HEK293 (cell line): ENCODE data around the gene ERBB4.

Experiments
- CTCF ChIA-PET: fragments of 350-600 bp; formaldehyde crosslinking; extraction: SDS; loops from one replicate; lab custom pipeline; 2021; ENCODE audit warnings: antibody characterized with exemption; lab: Yijun Ruan, JAX
- POLR2A ChIA-PET: fragments of 300-600 bp; formaldehyde crosslinking; extraction: SDS; loops from one replicate; lab custom pipeline; 2020; ENCODE audit warnings: antibody characterized with exemption, inconsistent platforms; lab: Yijun Ruan, JAX
- H3K27ac ChIP-seq: fragments of 200-500 bp; sonication (Bioruptor generic); 2 replicates; pipeline ENCODE4 v1.5.1; 2014; ENCODE audit warnings: low read depth, low read length, control low read depth, inconsistent platforms; ENCODE audit errors: extremely low read depth
- H3K36me3 ChIP-seq, 2 experiments: fragments of 200-500 bp in 1 of 2; sonication (Bioruptor generic) in 1 of 2; 1 replicate in 1 of 2; 2 replicates in 1 of 2; pipeline ENCODE4 v1.5.1; 2014 to 2017; ENCODE audit warnings: inconsistent platforms in 2 of 2, low read length in 2 of 2; ENCODE audit not compliant: control insufficient read depth in 2 of 2, insufficient read depth in 1 of 2
- H3K4me1 ChIP-seq: fragments of 200-500 bp; sonication (Bioruptor generic); 2 replicates; pipeline ENCODE4 v1.5.1; 2014; ENCODE audit warnings: mild to moderate bottlenecking, low read length, inconsistent platforms; ENCODE audit not compliant: control insufficient read depth, insufficient read depth
- H3K4me3 ChIP-seq: 2 replicates; pipeline ENCODE4 v1.5.1; 2011; ENCODE audit warnings: low read depth, mild to moderate bottlenecking, control low read depth, low read length, moderate library complexity
- H3K9me3 ChIP-seq: fragments of 200-500 bp; sonication (Bioruptor generic); 2 replicates; pipeline ENCODE4 v1.5.1; 2014; ENCODE audit warnings: low read depth, low read length, inconsistent platforms; ENCODE audit not compliant: control insufficient read depth, insufficient read depth
- KLF10 ChIP-seq: fragments of 450-650 bp; IDR thresholded peaks from 2 replicates; pipeline ENCODE4 v1.5.1; 2018; ENCODE audit warnings: missing biosample characterization, mild to moderate bottlenecking, missing genetic modification characterization
- SALL2 ChIP-seq: fragments of 450-650 bp; formaldehyde crosslinking; IDR thresholded peaks from 2 replicates; pipeline ENCODE4 v1.5.0; 2017; ENCODE audit warnings: missing biosample characterization, mild to moderate bottlenecking, missing genetic modification characterization, borderline replicate concordance
- SCRT1 ChIP-seq: fragments of 450-650 bp; formaldehyde crosslinking; IDR thresholded peaks from 2 replicates; pipeline ENCODE4 v1.5.1; 2016; ENCODE audit warnings: missing biosample characterization, missing genetic modification characterization, borderline replicate concordance
- SCRT2 ChIP-seq: fragments of 450-650 bp; formaldehyde crosslinking; IDR thresholded peaks from 2 replicates; pipeline ENCODE4 v1.5.1; 2016; ENCODE audit warnings: missing biosample characterization, missing genetic modification characterization
- TRIM28 ChIP-seq: IDR thresholded peaks from 2 replicates; pipeline ENCODE4 v1.6.1; 2011; ENCODE audit warnings: low read length, control low read depth, borderline replicate concordance
- ZIC2 ChIP-seq: fragments of 450-650 bp; formaldehyde crosslinking; IDR thresholded peaks from 2 replicates; pipeline ENCODE4 v1.5.1; 2016; ENCODE audit warnings: missing biosample characterization, missing genetic modification characterization
- ZNF138 ChIP-seq: fragments of 450-650 bp; formaldehyde crosslinking; IDR thresholded peaks from 2 replicates; pipeline ENCODE4 v1.5.1; 2016; ENCODE audit warnings: missing biosample characterization, missing genetic modification characterization, borderline replicate concordance
- ZNF169 ChIP-seq: fragments of 450-650 bp; formaldehyde crosslinking; IDR thresholded peaks from 2 replicates; pipeline ENCODE4 v1.5.1; 2016; ENCODE audit warnings: missing biosample characterization, missing genetic modification characterization
- ZNF214 ChIP-seq: fragments of 450-650 bp; formaldehyde crosslinking; IDR thresholded peaks from 2 replicates; pipeline ENCODE4 v1.5.1; 2017; ENCODE audit warnings: missing biosample characterization, mild to moderate bottlenecking, missing genetic modification characterization, borderline replicate concordance
- ZNF221 ChIP-seq: fragments of 450-650 bp; formaldehyde crosslinking; IDR thresholded peaks from 2 replicates; pipeline ENCODE4 v1.5.1; 2017; ENCODE audit warnings: missing biosample characterization, missing genetic modification characterization, borderline replicate concordance
- ZNF274 ChIP-seq, 2 experiments: fragments of 200-500 bp in 1 of 2; fragments of 450-650 bp in 1 of 2; sonication (Bioruptor generic) in 1 of 2; formaldehyde crosslinking in 1 of 2; IDR thresholded peaks; 2 replicates each; pipeline versions ENCODE4 v1.5.1 to v1.6.1; 2014 to 2016; ENCODE audit warnings: borderline replicate concordance in 1 of 2, inconsistent platforms in 1 of 2, low read length in 1 of 2, missing biosample characterization in 1 of 2, missing genetic modification characterization in 1 of 2
- ZNF48 ChIP-seq: fragments of 450-650 bp; formaldehyde crosslinking; IDR thresholded peaks from 2 replicates; pipeline ENCODE4 v1.5.1; 2016; ENCODE audit warnings: missing biosample characterization, missing genetic modification characterization
- ZNF776 ChIP-seq: fragments of 450-650 bp; formaldehyde crosslinking; IDR thresholded peaks from 2 replicates; pipeline ENCODE4 v1.5.0; 2017; ENCODE audit warnings: missing biosample characterization, missing genetic modification characterization, borderline replicate concordance
- ZNF843 ChIP-seq: fragments of 450-650 bp; formaldehyde crosslinking; IDR thresholded peaks from 2 replicates; pipeline ENCODE4 v1.5.1; 2016; ENCODE audit warnings: missing biosample characterization, missing genetic modification characterization
- ZXDB ChIP-seq: fragments of 450-650 bp; formaldehyde crosslinking; IDR thresholded peaks from 2 replicates; pipeline ENCODE4 v1.5.1; 2016; ENCODE audit warnings: missing biosample characterization, missing genetic modification characterization
- TF ChIP-seq, protein P1 (sequence below): fragments of 450-650 bp; formaldehyde crosslinking; IDR thresholded peaks from 2 replicates; pipeline ENCODE4; 2016; ENCODE audit warnings: missing biosample characterization, missing genetic modification characterization
- TF ChIP-seq, protein P2 (sequence below): fragments of 450-650 bp; formaldehyde crosslinking; IDR thresholded peaks from 2 replicates; pipeline ENCODE4 v1.5.1; 2016; ENCODE audit warnings: missing biosample characterization, missing genetic modification characterization, borderline replicate concordance
- TF ChIP-seq, protein P3 (sequence below): fragments of 450-650 bp; formaldehyde crosslinking; IDR thresholded peaks from 2 replicates; pipeline ENCODE4 v1.5.1; 2016; ENCODE audit warnings: missing biosample characterization, missing genetic modification characterization

Gene ERBB4

DNA sequence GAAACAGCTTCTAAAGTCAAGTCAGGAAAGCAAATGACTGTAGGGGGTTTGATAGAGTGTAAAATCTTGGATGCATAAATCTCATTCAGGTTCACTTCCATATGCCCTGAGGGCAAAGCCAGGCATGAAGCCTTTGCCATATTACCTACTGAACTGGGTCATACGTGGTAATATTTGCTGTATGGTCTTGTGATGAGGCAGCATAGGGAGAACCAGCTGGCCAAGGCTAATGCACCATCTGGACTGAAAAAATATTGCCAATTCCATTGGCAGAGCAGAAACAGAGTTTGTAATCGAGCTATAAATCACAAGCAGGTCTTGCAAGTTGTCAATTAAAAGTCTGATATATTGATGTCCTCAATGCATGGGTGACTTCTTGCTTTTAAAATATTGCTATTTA, 243.8 kb downstream of the ERBB4 start:
- Histone ChIP-seq H3K36me3 (no peaks in the 10 kb centered on the region), H3K9me3 (no peaks in the 10 kb centered on the region), H3K27ac (no peak overlapping the region), H3K4me3 (no peak overlapping the region), H3K4me1 (peaks cover 9% of the 10 kb centered on the region)
- CTCF ChIA-PET = interaction anchor here (0.7 kb wide), 1 partner anchor 242 kb away, joined by 3 read pairs; no protein-coding TSS in a partner anchor
- POLR2A ChIA-PET = no interaction called here
- TF ChIP-seq KLF10 (tag by site-specific recombination) (no peak), SALL2 (tag by site-specific recombination) (no peak), ZXDB (tag by site-specific recombination) (no peak), ZNF776 (tag by site-specific recombination) (no peak), ZNF138 (tag by site-specific recombination) (no peak), TRIM28 (no peak), ZNF221 (no peak), ZNF169 (tag by site-specific recombination) (no peak), ZNF274 (IDR thresholded peaks at IDR 0.05; ENCODE audit: low read length) (no peak), ZNF274 (tag by site-specific recombination; IDR thresholded peaks at IDR 0.05; ENCODE audit: borderline replicate concordance) (no peak), ZIC2 (tag by site-specific recombination) (no peak)

DNA sequence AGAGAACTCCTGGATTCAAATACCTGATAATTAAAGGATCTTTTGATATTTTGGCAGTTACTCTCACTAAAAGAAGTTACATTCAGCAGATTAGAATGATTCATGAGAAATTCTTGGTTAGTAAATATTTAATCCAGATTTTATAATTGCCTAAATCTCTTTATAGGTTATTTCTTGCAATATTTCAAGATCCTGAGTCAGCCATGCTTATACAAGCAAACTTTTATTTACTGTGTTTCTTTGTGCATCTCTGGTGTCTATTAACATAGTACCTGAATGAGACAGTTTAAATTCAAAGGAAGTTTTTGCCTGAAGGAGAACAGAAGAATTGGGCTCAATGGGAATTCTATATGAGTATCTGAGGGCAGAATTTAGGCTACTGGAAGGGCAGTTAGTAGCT, 249.3 kb downstream of the ERBB4 start:
- peaks cover 1% of the 10 kb centered on the region for H3K4me1 ChIP-seq
- POLR2A ChIA-PET = no interaction called here
- CTCF ChIA-PET = no interaction called here

DNA sequence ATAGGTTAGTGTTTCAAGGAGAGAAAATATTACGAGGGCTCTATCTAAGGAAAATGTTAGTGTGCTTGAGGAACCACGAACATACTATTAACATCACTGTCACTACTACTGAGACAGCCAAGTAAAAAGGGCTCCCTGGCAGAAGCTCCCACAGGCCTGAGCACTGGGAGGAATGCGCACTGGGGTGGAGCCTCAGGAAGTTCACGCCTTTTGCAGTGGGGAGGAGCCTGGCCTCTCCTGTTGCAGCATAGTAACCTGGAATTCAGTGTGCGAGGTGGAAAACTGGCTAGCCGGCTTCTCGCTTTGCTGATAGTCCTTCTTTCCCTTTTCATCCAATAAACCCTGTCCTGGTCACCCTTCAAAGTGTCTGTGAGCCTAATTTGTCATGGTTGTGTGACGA, 250.3 kb downstream of the ERBB4 start:
- POLR2A ChIA-PET = no interaction called here

More for the DNA sequence above, 249.3 kb downstream of the ERBB4 start:
- TF ChIP-seq, protein P1, sequence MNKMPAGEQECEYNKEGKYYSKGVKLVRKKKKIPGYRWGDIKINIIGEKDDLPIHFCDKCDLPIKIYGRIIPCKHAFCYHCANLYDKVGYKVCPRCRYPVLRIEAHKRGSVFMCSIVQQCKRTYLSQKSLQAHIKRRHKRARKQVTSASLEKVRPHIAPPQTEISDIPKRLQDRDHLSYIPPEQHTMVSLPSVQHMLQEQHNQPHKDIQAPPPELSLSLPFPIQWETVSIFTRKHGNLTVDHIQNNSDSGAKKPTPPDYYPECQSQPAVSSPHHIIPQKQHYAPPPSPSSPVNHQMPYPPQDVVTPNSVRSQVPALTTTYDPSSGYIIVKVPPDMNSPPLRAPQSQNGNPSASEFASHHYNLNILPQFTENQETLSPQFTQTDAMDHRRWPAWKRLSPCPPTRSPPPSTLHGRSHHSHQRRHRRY (tag by site-specific recombination) = no peak
- TF ChIP-seq SCRT1 (tag by site-specific recombination) (no peak), ZNF843 (tag by site-specific recombination) (no peak)
- TF ChIP-seq, all 188 proteins: peak for 0
- Histone ChIP-seq H3K27ac (no peak overlapping the region), H3K36me3 (no peaks in the 10 kb centered on the region), H3K4me3 (no peak overlapping the region), H3K9me3 (no peaks in the 10 kb centered on the region)

More for the DNA sequence above, 250.3 kb downstream of the ERBB4 start:
- Histone ChIP-seq H3K4me1 (peaks cover 11% of the 10 kb centered on the region), H3K36me3 (no peaks in the 10 kb centered on the region), H3K4me3 (no peak overlapping the region), H3K27ac (no peak overlapping the region), H3K9me3 (no peaks in the 10 kb centered on the region)
- TF ChIP-seq ZNF843 (tag by site-specific recombination) (no peak), SCRT2 (no peak), ZNF48 (tag by site-specific recombination) (no peak), ZNF214 (no peak)
- TF ChIP-seq, protein P2, sequence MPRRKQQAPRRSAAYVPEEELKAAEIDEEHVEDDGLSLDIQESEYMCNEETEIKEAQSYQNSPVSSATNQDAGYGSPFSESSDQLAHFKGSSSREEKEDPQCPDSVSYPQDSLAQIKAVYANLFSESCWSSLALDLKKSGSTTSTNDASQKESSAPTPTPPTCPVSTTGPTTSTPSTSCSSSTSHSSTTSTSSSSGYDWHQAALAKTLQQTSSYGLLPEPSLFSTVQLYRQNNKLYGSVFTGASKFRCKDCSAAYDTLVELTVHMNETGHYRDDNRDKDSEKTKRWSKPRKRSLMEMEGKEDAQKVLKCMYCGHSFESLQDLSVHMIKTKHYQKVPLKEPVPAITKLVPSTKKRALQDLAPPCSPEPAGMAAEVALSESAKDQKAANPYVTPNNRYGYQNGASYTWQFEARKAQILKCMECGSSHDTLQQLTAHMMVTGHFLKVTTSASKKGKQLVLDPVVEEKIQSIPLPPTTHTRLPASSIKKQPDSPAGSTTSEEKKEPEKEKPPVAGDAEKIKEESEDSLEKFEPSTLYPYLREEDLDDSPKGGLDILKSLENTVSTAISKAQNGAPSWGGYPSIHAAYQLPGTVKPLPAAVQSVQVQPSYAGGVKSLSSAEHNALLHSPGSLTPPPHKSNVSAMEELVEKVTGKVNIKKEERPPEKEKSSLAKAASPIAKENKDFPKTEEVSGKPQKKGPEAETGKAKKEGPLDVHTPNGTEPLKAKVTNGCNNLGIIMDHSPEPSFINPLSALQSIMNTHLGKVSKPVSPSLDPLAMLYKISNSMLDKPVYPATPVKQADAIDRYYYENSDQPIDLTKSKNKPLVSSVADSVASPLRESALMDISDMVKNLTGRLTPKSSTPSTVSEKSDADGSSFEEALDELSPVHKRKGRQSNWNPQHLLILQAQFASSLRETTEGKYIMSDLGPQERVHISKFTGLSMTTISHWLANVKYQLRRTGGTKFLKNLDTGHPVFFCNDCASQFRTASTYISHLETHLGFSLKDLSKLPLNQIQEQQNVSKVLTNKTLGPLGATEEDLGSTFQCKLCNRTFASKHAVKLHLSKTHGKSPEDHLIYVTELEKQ = no peak
- TF ChIP-seq, protein P3, sequence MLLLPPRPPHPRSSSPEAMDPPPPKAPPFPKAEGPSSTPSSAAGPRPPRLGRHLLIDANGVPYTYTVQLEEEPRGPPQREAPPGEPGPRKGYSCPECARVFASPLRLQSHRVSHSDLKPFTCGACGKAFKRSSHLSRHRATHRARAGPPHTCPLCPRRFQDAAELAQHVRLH (tag by site-specific recombination) = no peak
- CTCF ChIA-PET = no interaction called here
